PC-9 (cell line): Measurements from ENCODE around the gene LHX4. TPM values are rescaled to one million over a fixed set of nuclear protein-coding genes. Genes with fewer than 3 reads are reported as not detected.

Experiments used
- BruUV-seq: library from RNA; stranded (reverse); fragments of 400-500 nt; replicated peaks from 2 replicates; lab custom pipeline; 2021; lab: Mats Ljungman, UMichigan
- CTCF ChIA-PET: fragments of 300-600 bp; sonication (Branson Sonifier 250); formaldehyde crosslinking; loops from one replicate; lab custom pipeline; 2022; ENCODE audit warnings: antibody characterized with exemption; lab: Charles Lee
- POLR2A ChIA-PET: fragments of 300-600 bp; sonication (Branson Sonifier 250); formaldehyde crosslinking; loops from one replicate; lab custom pipeline; 2022; ENCODE audit warnings: antibody characterized with exemption; ENCODE audit not compliant: unreplicated experiment; lab: Charles Lee
- DNase-seq, 2 experiments: peaks; one replicate each; pipeline versions ENCODE4 v3.0.0 to v3.0.0-alpha.2; 2015 to 2022; ENCODE audit warnings: mixed read lengths in 1 of 2
- H2AFZ ChIP-seq: fragments of 200-600 bp; sonication (generic); 2 replicates; pipeline ENCODE4 v1.8.1; 2017; ENCODE audit warnings: antibody characterized with exemption
- H3F3A ChIP-seq: fragments of 200-600 bp; sonication (generic); 2 replicates; pipeline ENCODE4 v1.8.1; 2017; ENCODE audit warnings: antibody characterized with exemption, mild to moderate bottlenecking, low read depth; ENCODE audit not compliant: insufficient read depth
- H3K27ac ChIP-seq: fragments of 200-600 bp; sonication (generic); 2 replicates; pipeline ENCODE4 v1.6.1; 2016; ENCODE audit warnings: mixed run types
- H3K27me3 ChIP-seq: fragments of 200-600 bp; sonication (generic); 2 replicates; pipeline ENCODE4 v1.6.1; 2016; ENCODE audit warnings: low read depth, mixed run types; ENCODE audit not compliant: insufficient read depth
- H3K36me3 ChIP-seq: fragments of 200-600 bp; sonication (generic); 2 replicates; pipeline ENCODE4 v1.6.1; 2016; ENCODE audit warnings: low read depth, mixed run types
- H3K4me1 ChIP-seq: fragments of 200-600 bp; sonication (generic); replicated peaks from 2 replicates; pipeline ENCODE4 v1.6.1; 2016; ENCODE audit warnings: mixed run types; ENCODE audit not compliant: insufficient read depth
- H3K4me2 ChIP-seq: fragments of 200-600 bp; sonication (generic); 2 replicates; pipeline ENCODE4 v1.6.1; 2017; ENCODE audit warnings: mixed run types
- H3K4me3 ChIP-seq: fragments of 200-600 bp; sonication (generic); 2 replicates; pipeline ENCODE4 v1.6.1; 2016; ENCODE audit warnings: mixed run types
- H3K79me2 ChIP-seq: fragments of 200-600 bp; sonication (generic); 2 replicates; pipeline ENCODE4 v1.6.1; 2017; ENCODE audit warnings: low read depth, mixed run types
- H3K9me2 ChIP-seq: fragments of 200-600 bp; sonication (generic); 2 replicates; pipeline ENCODE4 v1.8.1; 2017; ENCODE audit warnings: mild to moderate bottlenecking; ENCODE audit not compliant: insufficient read depth
- H3K9me3 ChIP-seq: fragments of 200-600 bp; sonication (generic); 2 replicates; pipeline ENCODE4 v1.8.1; 2016; ENCODE audit warnings: low read depth; ENCODE audit not compliant: insufficient read depth
- H4K20me1 ChIP-seq: fragments of 200-600 bp; sonication (generic); 2 replicates; pipeline ENCODE4 v1.8.1; 2017; ENCODE audit not compliant: insufficient read depth
- CTCF ChIP-seq: fragments of 200-600 bp; sonication (generic); conservative IDR thresholded peaks from 2 replicates; pipeline ENCODE4 v1.6.1; 2017; ENCODE audit warnings: mixed run types, antibody characterized with exemption, mild to moderate bottlenecking, moderate library complexity
- EZH2 ChIP-seq: fragments of 200-600 bp; sonication (generic); IDR thresholded peaks from 2 replicates; pipeline ENCODE4 v1.8.0; 2017; ENCODE audit warnings: antibody characterized with exemption, low read depth
- intact Hi-C: fragments of 100-400 bp; cut with micrococcal nuclease; formaldehyde crosslinking; loops from one replicate; pipeline ENCODE4 v1.10.0; 2022; ENCODE audit not compliant: unreplicated experiment
- total RNA-seq: library from RNA; stranded (reverse); gene quantifications from 2 replicates; pipeline ENCODE4 v1.2.3, GENCODE V29; 2021

LHX4 gene
- total RNA-seq, 1 experiment from 2014 or later, result 0.28 TPM

GRCh38 chr1:180187626-180188025 lies 42.4 kb upstream of the LHX4 start:
- TF ChIP-seq EZH2 (no peak), CTCF (no peak)
- Histone ChIP-seq H3K4me3 (no peak overlapping the region), H3F3A (no peaks in the 10 kb centered on the region), H2AFZ (no peak overlapping the region), H3K9me2 (no peaks in the 10 kb centered on the region), H3K4me2 (no peak overlapping the region), H3K27ac (no peak overlapping the region), H3K27me3 (no peaks in the 10 kb centered on the region), H3K36me3 (peaks cover 10% of the 10 kb centered on the region; the same call in 1 of the 2 replicates), H3K79me2 (no peaks in the 10 kb centered on the region), H3K9me3 (no peaks in the 10 kb centered on the region), H3K4me1 (no peaks in the 10 kb centered on the region), H4K20me1 (peaks cover 5% of the 10 kb centered on the region; the same call in 1 of the 2 replicates)
- ChIA-PET CTCF (interaction anchor here (0.6 to 1.2 kb wide), 3 partner anchors 12 to 677 kb away, joined by 3 to 6 read pairs (median 3); no protein-coding TSS in a partner anchor), POLR2A (no interaction called here)
- DNase-seq, result no peak
- no TSS peak for BruUV-seq
- intact Hi-C loops, result loop anchor here (1.0 to 2.0 kb wide), 2 partner anchors 229 to 295 kb away; no protein-coding TSS in a partner anchor

DNA sequence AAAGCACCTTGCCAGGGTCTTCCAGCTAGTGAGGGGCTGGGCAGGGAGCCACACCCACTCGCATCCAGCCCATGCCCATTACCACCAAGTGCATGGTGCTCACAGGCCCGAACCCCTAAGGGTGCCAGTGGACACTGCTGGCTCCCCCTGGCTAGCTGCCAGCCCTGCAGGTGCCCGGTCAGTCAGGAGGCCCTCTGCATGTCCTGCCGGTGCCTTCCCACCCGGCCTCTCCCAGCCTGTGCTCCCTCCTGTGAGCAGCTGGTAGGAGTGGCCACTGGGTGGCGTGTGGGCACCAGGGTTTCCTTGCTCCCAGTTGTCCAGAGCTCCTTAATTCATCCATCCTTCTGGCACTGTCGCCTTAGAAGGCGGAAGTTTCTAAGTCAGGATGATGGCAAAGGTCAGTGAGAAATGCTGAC lies 42.0 kb upstream of the LHX4 start:
- H3K36me3 ChIP-seq, result peaks cover 10% of the 10 kb centered on the region; the same call in 1 of the 2 replicates

GRCh38 chr1:180188684-180189175 lies 41.3 kb upstream of the LHX4 start:
- CTCF ChIA-PET, result interaction anchor here (0.7 to 1.2 kb wide), 2 partner anchors 225 to 227 kb away, joined by 3 to 6 read pairs; no protein-coding TSS in a partner anchor
- H3F3A ChIP-seq, result no peaks in the 10 kb centered on the region
- H3K4me1 ChIP-seq, result no peaks in the 10 kb centered on the region
- H2AFZ ChIP-seq, result no peak overlapping the region
- no peak overlapping the region for H3K4me2 ChIP-seq
- H3K27me3 ChIP-seq, result no peaks in the 10 kb centered on the region
- H3K79me2 ChIP-seq, result no peaks in the 10 kb centered on the region
- peaks cover 10% of the 10 kb centered on the region; the same call in 1 of the 2 replicates for H3K36me3 ChIP-seq
- H3K9me2 ChIP-seq, result no peaks in the 10 kb centered on the region
- intact Hi-C loops, result loop anchor here (1.0 to 2.0 kb wide), 2 partner anchors 228 to 294 kb away; no protein-coding TSS in a partner anchor
- POLR2A ChIA-PET, result no interaction called here
- no TSS peak for BruUV-seq
- TF ChIP-seq CTCF (no peak), EZH2 (no peak)
- no peak overlapping the region for H3K4me3 ChIP-seq
- DNase-seq, result no peak
- H3K9me3 ChIP-seq, result no peaks in the 10 kb centered on the region
- H3K27ac ChIP-seq, result no peak overlapping the region
- peaks cover 5% of the 10 kb centered on the region; the same call in 1 of the 2 replicates for H4K20me1 ChIP-seq

More for the DNA sequence above, 42.0 kb upstream of the LHX4 start:
- no TSS peak for BruUV-seq
- Histone ChIP-seq H3K4me3 (no peak overlapping the region), H3K4me2 (no peak overlapping the region), H4K20me1 (peaks cover 5% of the 10 kb centered on the region; the same call in 1 of the 2 replicates), H3K79me2 (no peaks in the 10 kb centered on the region), H2AFZ (no peak overlapping the region), H3K27ac (no peak overlapping the region), H3K9me2 (no peaks in the 10 kb centered on the region), H3F3A (no peaks in the 10 kb centered on the region), H3K27me3 (no peaks in the 10 kb centered on the region), H3K9me3 (no peaks in the 10 kb centered on the region), H3K4me1 (no peaks in the 10 kb centered on the region)
- DNase-seq, result peak; percentile 45 to 55
- POLR2A ChIA-PET, result no interaction called here
- intact Hi-C loops, result loop anchor here (1.0 to 2.0 kb wide), 2 partner anchors 228 to 295 kb away; no protein-coding TSS in a partner anchor
- TF ChIP-seq EZH2 (no peak), CTCF (peak; percentile 84)
- CTCF ChIA-PET, result interaction anchor here (0.7 to 1.2 kb wide), 3 partner anchors 226 to 677 kb away, joined by 3 to 6 read pairs (median 3); no protein-coding TSS in a partner anchor
